DND-41 (cell line): ENCODE measurements around the gene KLHL18.

Source experiments
- ATAC-seq: fragments of 200-7000 bp; cut with Tn5 transposase; 3 replicates; pipeline ENCODE4 v1.9.1; 2021; ENCODE audit warnings: low read depth; ENCODE audit not compliant: insufficient read depth
- DNase-seq: peaks from one replicate; pipeline ENCODE4 v3.0.0-alpha.2; 2020
- H2AFZ ChIP-seq: 2 replicates; pipeline ENCODE4 v1.6.0; 2012; ENCODE audit warnings: low read depth, low read length
- H3K27ac ChIP-seq: 2 replicates; pipeline ENCODE4 v1.5.1; 2012; ENCODE audit warnings: low read length, inconsistent platforms
- H3K27me3 ChIP-seq: fragments of 200-600 bp; sonication (generic); 2 replicates; pipeline ENCODE4 v1.6.0; 2012; ENCODE audit warnings: low read length, mild to moderate bottlenecking, inconsistent platforms; ENCODE audit not compliant: insufficient read depth, poor library complexity
- H3K36me3 ChIP-seq: 2 replicates; pipeline ENCODE4 v1.5.1; 2012; ENCODE audit warnings: low read length, inconsistent platforms; ENCODE audit not compliant: insufficient read depth
- H3K4me1 ChIP-seq: 2 replicates; pipeline ENCODE4 v1.5.1; 2012; ENCODE audit warnings: mild to moderate bottlenecking, low read length; ENCODE audit not compliant: insufficient read depth
- H3K4me2 ChIP-seq: 2 replicates; pipeline ENCODE4 v1.6.0; 2012; ENCODE audit warnings: mild to moderate bottlenecking, moderate library complexity, low read length, inconsistent platforms; ENCODE audit not compliant: insufficient read depth
- H3K4me3 ChIP-seq, 2 experiments: fragments of 200-600 bp in 1 of 2; shearing (Covaris generic) in 1 of 2; 2 replicates each; pipeline ENCODE4 v1.5.1; 2012 to 2016; ENCODE audit warnings: inconsistent platforms in 2 of 2, low read length in 2 of 2, mild to moderate bottlenecking in 2 of 2, low read depth in 1 of 2, moderate library complexity in 1 of 2
- H3K79me2 ChIP-seq: 2 replicates; pipeline ENCODE4 v1.6.0; 2012; ENCODE audit warnings: low read length, inconsistent platforms; ENCODE audit not compliant: insufficient read depth
- H3K9ac ChIP-seq: 2 replicates; pipeline ENCODE4 v1.6.0; 2012; ENCODE audit warnings: low read depth, mild to moderate bottlenecking, inconsistent platforms, low read length, moderate library complexity
- H3K9me3 ChIP-seq: 2 replicates; pipeline ENCODE4 v1.5.1; 2012; ENCODE audit warnings: low read length, moderate library complexity, mild to moderate bottlenecking, inconsistent platforms; ENCODE audit not compliant: insufficient read depth, severe bottlenecking
- H4K20me1 ChIP-seq: 2 replicates; pipeline ENCODE4 v1.6.0; 2012; ENCODE audit warnings: low read length; ENCODE audit not compliant: insufficient read depth
- CTCF ChIP-seq: IDR thresholded peaks from 2 replicates; pipeline ENCODE4 v1.5.1; 2012; ENCODE audit warnings: borderline replicate concordance, low read length, moderate library complexity, mild to moderate bottlenecking; ENCODE audit not compliant: poor library complexity, severe bottlenecking; ENCODE audit errors: extremely low read depth
- EZH2 ChIP-seq: IDR thresholded peaks from 3 replicates; pipeline ENCODE4 v1.6.1; 2012; ENCODE audit warnings: borderline replicate concordance, low read depth, mild to moderate bottlenecking, moderate library complexity, low read length, inconsistent platforms; ENCODE audit not compliant: severe bottlenecking

The KLHL18 gene

GRCh38 chr3:47318916-47319315 lies 36.2 kb downstream of the KLHL18 start:
- H3K27ac ChIP-seq, result no peak overlapping the region
- ATAC-seq (no peak), DNase-seq (no peak)
- no peak overlapping the region for H3K9ac ChIP-seq
- TF ChIP-seq CTCF (no peak), EZH2 (no peak)
- no peaks in the 10 kb centered on the region for H4K20me1 ChIP-seq
- no peak overlapping the region for H3K4me3 ChIP-seq
- H3K79me2 ChIP-seq, result peaks cover 3% of the 10 kb centered on the region; the same call in 1 of the 2 replicates
- no peaks in the 10 kb centered on the region for H3K27me3 ChIP-seq
- H3K36me3 ChIP-seq, result peaks cover 43% of the 10 kb centered on the region
- H3K4me1 ChIP-seq, result no peaks in the 10 kb centered on the region
- no peak overlapping the region for H2AFZ ChIP-seq
- H3K9me3 ChIP-seq, result no peaks in the 10 kb centered on the region
- H3K4me2 ChIP-seq, result no peak overlapping the region

GRCh38 chr3:47319956-47320355 lies 37.2 kb downstream of the KLHL18 start:
- Histone ChIP-seq H3K4me1 (no peaks in the 10 kb centered on the region), H3K9ac (no peak overlapping the region), H3K4me2 (no peak overlapping the region), H2AFZ (no peak overlapping the region), H3K27ac (no peak overlapping the region), H3K4me3 (no peak overlapping the region), H3K9me3 (no peaks in the 10 kb centered on the region), H3K27me3 (no peaks in the 10 kb centered on the region), H4K20me1 (no peaks in the 10 kb centered on the region), H3K36me3 (peaks cover 51% of the 10 kb centered on the region), H3K79me2 (peaks cover 3% of the 10 kb centered on the region; the same call in 1 of the 2 replicates)
- TF ChIP-seq CTCF (no peak), EZH2 (no peak)
- DNase-seq (no peak), ATAC-seq (no peak)

DNA sequence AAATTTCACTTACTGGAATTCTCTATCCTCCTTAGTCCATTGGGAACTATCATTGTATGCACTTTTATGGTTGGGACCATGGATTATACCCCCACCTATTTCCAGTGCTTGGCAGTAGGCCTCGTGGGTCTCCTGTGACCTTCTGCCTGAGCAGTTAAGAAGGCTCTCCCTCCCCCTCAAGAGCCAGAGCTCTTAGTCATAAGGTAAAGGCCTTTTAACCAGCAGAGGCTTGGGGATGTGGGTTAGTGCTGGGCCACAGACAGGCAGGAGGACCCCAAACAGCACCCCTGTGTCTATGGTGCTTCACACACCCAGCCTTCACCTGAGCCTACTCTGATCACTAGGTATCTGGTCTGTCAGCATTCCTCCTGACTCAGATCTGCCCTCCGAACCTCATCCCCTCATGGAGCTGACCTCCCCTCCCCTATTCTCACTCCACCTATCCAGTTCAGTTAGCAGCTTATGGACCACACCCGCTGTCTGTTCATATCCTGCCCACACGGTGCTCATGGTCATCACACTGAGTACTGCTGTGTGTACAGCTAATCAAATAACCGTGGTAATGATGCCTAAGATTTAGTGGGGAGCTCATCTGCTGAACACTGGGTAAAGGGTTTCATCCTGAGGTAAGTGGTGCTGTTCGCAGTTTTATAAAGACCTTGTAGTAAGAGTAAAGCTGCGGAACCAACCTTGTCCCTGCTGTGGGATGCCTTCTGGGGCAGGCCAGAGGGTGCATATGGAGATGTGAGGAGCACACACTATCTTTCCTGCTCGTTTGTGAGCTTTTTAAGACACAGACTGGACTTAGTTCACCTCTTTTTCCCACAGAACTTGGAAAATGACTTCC lies 40.9 kb downstream of the KLHL18 start:
- Histone ChIP-seq H3K27ac (0 out of 2 replicates have a peak overlapping the region, but pooled peaks have one; percentile 20), H3K79me2 (no peaks in the 10 kb centered on the region), H3K4me1 (no peaks in the 10 kb centered on the region), H3K27me3 (no peaks in the 10 kb centered on the region), H4K20me1 (no peaks in the 10 kb centered on the region), H3K36me3 (peaks cover 79% of the 10 kb centered on the region), H3K9me3 (no peaks in the 10 kb centered on the region), H3K4me3 (no peak overlapping the region), H2AFZ (no peak overlapping the region), H3K4me2 (no peak overlapping the region), H3K9ac (no peak overlapping the region)
- DNase-seq (no peak), ATAC-seq (no peak)
- TF ChIP-seq CTCF, result no peak
- no peak for TF ChIP-seq EZH2
